Measurements from ENCODE around the gene TAOK1.
"Not testable (repeated sequence)": the region's sequence is repeated elsewhere in the genome, so short reads cannot be mapped to it uniquely, and the experiment has no call there.

The TAOK1 gene

GRCh38 chr17:29389982-29390850, at the start of gene TAOK1:
Gene TAOK1, plus strand, starts transcription at chr17:29390363. Its CDS starts 61,186 bp downstream, at chr17:29451549.
- no peak for FAIRE-seq

- no peak for FAIRE-seq
Measured at GRCh38 chr17:29341726-29342125, 48.4 kb upstream of the TAOK1 start.

DNA sequence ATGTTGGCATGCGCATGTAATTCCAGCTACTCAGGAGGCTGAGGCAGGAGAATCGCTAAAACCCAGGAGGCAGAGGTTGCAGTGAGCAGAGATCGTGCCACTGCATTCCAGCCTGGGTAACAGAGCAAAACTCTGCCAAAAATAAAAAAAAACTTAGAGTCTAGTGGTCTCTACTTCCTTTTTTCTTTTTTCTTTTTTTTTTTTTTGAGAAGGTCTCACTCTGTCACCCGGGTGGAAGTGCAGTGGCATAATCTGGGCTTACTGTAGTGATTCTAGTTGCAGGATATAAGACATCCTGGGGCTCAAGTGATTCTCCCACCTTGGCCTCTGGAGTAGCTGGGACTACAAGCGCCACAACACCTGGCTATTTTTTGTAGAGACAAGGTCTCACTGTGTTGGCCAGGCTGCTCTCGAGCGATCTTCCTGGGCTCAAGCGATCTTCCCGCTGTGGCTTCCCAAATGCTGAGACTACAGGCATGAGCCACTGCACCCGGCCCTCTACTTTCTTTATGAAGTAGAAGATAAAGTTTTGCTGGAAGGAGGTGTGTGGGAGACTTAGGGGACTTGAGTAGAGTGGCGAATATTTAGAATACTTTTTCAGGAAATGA, 47.9 kb upstream of the TAOK1 start:
- FAIRE-seq, result no peak

DNA sequence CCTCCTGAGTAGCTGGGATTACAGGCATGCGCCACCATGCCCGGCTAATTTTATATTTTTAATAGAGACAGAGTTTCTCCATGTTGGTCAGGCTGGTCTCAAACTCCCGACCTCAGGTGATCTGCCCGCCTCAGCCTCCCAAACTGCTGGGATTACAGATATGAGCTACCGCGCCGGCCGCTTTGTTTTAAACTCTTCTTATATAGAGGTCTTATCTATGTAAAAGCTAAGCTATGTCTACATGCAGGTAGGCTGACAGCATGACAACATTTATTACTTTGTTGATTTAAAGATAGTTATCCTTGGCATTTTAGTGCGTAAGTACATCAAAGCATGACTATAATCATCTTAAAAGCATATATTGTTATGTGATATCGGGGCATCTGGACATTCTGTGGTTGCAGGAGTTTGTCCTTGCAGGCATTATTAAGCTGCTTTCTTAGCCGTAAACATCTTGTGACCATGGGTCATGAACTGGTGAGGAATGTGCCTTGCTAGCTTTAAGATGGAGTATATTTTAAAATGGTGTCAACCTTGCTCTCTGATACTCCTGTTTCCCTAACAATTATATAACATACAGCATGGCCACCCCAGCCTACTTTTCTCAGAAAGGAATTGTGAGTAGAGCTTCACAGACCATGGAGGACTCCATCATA, 45.8 kb upstream of the TAOK1 start:
- FAIRE-seq, result no peak

GRCh38 chr17:29345066-29345465, 45.1 kb upstream of the TAOK1 start:
- FAIRE-seq, result no peak

DNA sequence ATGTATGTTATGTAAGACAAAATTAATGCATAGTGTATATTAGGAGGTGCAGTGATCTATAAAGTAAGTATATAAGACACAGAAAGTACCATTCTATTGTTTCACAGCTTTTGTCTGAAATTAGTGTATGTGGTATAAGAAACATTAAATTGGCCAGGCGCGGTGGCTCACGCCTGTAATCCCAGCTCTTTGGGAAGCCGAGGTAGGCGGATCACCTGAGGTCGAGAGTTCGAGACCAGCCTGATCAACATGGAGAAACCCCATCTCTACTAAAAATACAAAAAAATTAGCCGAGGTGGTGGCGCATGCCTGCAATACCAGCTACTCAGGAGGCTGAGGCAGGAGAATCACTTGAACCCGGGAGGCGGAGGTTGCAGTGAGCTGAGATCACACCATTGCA, 44.7 kb upstream of the TAOK1 start:
- FAIRE-seq, result not testable (repeated sequence)

GRCh38 chr17:29346462-29346861, 43.7 kb upstream of the TAOK1 start:
- no peak for FAIRE-seq

- no peak for FAIRE-seq
Measured at GRCh38 chr17:29347831-29348629, 42.1 kb upstream of the TAOK1 start.

- FAIRE-seq, result no peak
Measured at GRCh38 chr17:29349409-29349808, 40.8 kb upstream of the TAOK1 start.

- no peak for FAIRE-seq
Measured at GRCh38 chr17:29352146-29352545, 38.0 kb upstream of the TAOK1 start.

DNA sequence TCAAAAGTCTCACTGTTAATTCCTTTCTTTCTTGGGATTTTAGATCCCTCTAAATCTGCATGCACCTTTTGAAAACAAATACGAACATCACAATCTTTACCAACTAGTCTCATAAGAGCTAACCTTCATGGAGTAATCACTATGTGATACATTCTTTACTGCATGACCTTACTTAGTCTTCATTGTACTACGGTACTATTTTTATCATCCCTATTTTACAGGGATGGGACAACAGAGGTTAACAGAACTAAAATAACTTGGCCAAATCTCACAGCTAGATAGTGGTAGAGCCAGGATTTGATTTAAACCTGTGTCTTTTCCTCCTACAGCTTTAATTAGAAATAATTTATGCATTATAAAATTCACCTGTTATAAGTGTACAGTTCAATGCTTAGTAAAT, 32.9 kb upstream of the TAOK1 start:
- FAIRE-seq, result no peak

- no peak for FAIRE-seq
Measured at GRCh38 chr17:29357821-29358232, 32.3 kb upstream of the TAOK1 start.

DNA sequence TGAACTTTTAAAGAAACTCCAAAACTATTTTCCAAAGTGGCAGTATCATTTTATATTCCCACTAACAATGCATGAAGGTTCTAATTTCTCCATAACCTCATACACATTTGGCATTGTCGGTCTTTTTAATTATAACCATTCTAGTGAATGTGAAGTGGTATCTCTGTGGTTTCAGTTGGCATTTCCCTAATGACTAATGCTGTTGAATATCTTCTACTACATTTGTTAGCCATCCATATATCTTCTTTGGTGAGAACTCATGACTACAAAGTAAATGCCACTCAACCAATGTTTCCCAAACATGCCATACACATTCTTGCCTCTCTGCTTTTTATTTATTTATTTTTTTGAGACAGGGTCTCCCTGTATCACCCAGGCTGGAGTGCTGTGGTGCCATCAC, 31.7 kb upstream of the TAOK1 start:
- no peak for FAIRE-seq

DNA sequence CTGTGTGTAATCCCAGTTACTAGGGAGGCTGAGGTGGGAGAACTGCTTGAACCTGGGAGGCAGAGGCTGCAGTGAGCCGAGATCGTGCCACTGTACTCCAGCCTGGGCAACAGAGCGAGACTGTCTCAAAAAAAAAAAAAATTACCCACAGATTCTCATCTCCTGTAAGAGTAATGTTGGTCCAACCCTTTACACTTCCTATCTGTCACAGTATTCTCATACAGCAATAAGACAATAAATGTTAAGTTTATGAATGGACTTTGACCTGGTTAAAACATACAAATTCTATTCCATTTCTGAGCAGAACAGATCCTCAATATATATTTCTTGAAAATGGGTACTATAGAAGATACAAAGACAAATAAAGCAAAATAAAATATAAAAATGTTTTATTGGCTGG, 30.4 kb upstream of the TAOK1 start:
- FAIRE-seq, result no peak

- no peak for FAIRE-seq
Measured at GRCh38 chr17:29363716-29364115, 26.4 kb upstream of the TAOK1 start.

DNA sequence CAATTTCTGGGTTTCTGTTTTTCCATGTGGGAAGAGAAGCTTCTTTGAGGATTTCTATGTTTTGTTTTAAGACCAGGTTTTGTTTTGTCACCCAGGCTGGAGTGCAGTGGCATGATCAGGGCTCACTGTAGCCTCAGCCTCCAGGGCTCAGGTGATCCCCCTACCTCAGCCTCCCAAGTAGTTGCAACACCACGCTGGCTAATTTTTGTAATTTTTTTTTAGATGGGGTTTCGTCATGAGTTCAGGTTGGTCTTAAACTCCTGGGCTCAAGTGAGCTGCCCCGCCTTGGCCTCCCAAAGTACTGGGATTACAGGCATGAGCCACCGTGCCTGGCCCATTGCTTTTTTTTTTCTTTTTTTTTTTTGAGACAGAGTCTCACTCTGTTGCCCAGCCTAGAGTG, 25.5 kb upstream of the TAOK1 start:
- no peak for FAIRE-seq

DNA sequence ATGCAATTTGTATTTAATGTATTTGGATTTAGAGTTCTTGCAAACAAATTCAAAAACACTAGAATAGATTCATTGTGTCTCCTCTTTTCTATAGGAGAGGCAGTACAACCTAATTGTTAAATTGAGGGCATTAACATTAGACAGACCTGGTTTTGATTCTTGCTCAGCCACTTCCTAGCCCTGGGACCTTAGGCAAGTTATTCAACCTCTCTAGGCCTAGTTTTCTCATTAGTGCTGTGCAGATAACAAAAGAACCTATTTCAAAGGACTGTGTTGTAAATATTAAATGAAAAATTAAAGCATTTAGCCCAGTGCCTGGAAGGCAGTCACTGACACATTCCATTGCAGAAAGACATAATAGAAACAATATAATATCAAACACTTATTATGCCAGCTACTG, 22.0 kb upstream of the TAOK1 start:
- FAIRE-seq, result no peak

- FAIRE-seq, result no peak
Measured at GRCh38 chr17:29368926-29369325, 21.2 kb upstream of the TAOK1 start.

GRCh38 chr17:29369831-29370735, 20.1 kb upstream of the TAOK1 start:
- peak; percentile 98 for FAIRE-seq

- no peak for FAIRE-seq
Measured at GRCh38 chr17:29376667-29377270, 13.4 kb upstream of the TAOK1 start.

- FAIRE-seq, result no peak
Measured at GRCh38 chr17:29378500-29378899, 11.7 kb upstream of the TAOK1 start.

Data from islet of Langerhans (tissue), 1 donor.